ENCODE measurements around the gene ATXN2.

The ATXN2 gene

DNA sequence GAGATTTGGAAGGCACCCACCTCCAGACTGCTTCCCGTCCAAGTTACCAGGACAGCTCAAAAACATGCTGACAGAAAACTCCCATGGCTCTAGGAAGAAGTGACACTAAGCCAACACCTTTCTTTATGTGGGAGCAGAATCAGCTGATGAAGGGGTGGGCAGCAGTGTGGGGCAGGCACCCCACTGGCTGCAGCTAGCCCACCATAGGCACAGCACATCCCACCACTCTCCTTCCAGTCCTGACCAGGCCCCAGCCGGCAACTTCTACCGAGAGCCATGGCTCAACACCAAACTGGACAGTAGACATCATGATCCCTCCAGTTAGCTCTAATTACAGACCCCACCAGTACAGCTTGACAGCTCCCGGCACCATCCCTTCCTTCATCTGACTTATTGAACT is 148.4 kb downstream of the ATXN2 start:
- no peak for DNase-seq

DNA sequence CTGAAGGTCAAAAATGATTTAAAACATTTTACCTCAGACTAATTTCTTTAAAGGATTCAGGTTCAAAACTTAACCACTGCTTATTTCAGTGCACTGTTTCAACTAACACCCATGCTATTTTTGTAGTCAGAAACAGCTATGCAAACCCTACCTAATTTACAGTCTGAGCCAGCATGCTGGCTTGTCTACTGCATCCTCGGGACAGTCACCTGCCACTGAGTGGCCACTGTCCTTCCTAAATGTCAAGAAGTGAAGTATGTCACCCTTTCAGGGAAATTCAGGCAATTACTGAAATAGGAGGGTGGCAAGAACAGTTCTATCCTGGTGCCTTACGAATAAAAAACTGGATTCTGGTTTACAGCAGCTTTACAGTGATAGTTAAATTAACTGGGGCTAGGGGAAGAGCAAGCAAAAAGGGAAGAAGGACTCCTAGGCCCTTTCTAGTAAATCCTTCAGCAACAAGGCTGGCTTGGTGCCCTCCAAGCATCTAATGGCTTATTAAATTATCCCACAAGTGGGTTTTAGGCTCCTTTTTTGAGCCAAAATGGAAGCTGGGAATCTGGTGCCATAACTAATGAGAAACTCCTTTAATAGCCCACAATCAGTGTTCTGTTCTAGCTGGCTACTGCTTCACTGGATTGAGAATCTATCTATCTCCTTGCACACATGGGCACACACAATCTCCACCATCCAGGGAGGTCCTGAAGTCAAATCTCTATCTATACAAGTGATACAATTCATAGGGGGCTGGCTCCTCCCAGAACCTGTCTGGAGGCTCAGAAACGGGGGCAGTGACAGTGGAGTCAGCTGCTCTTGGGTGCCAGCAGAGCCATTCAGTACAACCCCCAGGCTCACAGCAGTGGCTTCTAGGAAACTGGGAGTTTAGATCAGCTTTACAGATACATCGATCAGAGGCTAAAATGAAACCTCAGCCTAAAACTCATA is 150.0 kb downstream of the ATXN2 start:
- DNase-seq = no peak

DNA sequence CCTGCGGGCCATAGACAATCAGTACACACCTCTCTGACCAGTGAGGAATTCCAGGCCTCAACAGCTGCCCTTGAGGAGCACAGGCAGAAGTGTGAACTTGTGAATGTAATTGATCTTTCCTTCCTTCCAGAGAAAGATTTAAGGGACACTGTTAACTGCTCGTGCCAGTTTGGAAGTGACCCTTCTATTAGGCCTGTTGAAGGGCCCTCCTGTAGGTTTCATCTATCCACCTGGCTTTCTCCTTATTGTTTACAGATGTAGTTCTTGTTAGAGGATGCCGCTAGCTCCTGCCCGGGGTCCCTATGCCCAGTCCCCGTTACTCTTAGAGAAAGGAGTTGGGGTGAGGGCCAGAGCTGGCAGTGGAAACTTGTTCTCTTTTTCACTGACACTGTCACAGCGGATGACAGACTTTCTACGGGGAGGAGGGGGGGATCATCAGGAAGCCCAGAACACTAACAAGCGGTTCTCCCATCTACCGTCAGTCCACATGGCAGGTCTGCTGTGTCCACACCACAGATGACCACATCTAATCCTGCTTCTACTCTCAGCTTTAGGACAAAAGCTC is 150.8 kb downstream of the ATXN2 start:
- DNase-seq = no peak

DNA sequence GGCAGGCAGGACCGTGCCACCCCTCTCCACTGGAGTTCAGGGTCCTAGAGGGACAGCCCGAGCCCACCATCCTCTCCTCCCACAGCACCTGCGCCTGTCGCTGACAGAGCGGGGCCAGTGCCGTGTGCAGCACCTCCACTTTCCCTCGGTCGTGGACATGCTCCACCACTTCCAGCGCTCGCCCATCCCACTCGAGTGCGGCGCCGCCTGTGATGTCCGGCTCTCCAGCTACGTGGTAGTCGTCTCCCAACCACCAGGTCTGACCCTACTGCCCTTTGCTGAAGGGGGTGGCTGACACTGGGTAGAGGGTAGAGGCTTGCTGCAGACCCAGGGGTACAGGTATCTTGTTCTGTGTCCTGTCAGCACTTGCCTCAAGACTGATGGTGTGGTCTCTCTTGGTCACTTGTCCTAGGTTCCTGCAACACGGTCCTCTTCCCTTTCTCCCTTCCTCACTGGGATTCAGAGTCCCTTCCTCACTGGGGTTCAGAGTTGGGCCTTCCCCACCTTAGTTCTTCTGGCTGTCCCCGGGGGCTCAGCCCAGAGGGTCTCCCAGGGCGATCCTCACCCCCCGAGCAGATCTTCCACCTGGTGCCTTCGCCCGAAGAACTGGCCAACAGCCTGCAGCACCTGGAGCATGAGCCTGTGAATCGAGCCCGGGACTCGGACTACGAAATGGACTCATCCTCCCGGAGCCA is 151.4 kb downstream of the ATXN2 start:
- DNase-seq = no peak

DNA sequence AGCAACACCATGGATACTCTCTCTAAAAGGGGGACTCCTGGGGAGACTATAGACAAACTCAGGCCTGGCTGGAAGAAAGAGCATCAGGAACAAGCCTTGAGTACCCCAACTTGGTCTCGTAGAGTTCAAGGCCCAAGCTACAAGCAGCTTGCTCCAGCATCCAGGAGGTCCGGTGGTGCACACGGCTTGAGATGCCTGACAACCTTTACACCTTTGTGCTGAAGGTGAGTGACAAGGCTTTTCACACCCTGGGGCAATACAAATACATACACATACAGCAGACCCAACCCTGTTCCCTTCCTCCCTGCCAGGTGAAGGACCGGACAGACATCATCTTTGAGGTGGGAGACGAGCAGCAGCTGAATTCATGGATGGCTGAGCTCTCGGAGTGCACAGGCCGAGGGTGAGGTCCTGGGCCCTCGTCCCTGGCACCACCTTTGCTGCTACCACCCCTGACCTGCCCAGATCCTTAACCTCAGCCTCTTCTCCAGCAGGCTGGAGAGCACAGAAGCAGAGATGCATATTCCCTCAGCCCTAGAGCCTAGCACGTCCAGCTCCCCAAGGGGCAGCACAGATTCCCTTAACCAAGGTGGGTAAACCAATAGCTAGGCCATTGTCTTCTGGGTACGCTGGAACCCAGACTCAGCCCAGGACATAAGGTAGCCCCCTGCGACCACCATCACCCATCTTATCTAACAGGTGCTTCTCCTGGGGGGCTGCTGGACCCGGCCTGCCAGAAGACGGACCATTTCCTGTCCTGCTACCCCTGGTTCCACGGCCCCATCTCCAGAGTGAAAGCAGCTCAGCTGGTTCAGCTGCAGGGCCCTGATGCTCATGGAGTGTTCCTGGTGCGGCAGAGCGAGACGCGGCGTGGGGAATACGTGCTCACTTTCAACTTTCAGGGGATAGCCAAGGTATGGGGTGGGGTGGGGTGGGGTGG is 152.2 kb downstream of the ATXN2 start:
- no peak for DNase-seq

DNA sequence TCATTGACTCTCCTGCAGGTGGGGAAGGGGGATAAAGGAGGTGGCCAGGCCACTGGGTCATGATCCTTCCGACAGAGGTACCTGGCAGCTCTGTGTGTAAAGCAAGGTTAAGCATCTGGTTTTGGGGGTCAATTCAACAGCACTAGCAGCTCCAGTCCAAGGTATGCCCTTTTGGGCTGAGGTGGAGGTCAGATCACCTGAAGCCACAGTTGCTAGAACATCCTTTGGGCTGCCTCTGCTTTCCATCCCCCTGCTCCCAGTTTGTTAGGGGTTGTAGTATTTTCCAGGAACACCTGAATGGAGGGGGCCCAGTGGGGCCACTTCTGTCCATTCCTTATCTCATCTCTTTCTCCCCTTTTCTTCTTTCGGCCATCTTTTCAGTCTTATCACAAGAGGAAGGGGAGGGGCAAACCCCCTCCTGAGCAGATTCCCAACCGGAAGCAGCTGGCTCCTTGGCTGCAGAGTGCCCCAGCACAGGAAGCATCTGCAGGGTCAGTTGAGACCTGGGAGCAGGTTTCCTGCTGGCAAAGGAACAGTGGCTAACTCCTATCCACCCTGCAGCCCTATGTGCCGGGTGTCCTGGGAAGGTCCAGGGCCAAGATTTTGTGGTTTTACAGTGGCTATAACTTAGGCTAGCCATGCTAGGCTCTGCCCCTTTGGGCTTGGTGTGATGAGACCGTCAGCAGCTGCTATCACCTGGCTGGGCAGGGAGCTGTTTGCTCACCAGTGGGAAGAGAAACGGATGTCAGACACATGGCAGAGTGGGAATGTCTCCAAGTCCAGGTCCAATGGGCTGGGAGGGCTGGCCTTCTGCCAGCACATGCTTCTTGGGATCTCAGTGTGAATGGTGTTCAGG is 153.2 kb downstream of the ATXN2 start:
- no peak for DNase-seq

DNA sequence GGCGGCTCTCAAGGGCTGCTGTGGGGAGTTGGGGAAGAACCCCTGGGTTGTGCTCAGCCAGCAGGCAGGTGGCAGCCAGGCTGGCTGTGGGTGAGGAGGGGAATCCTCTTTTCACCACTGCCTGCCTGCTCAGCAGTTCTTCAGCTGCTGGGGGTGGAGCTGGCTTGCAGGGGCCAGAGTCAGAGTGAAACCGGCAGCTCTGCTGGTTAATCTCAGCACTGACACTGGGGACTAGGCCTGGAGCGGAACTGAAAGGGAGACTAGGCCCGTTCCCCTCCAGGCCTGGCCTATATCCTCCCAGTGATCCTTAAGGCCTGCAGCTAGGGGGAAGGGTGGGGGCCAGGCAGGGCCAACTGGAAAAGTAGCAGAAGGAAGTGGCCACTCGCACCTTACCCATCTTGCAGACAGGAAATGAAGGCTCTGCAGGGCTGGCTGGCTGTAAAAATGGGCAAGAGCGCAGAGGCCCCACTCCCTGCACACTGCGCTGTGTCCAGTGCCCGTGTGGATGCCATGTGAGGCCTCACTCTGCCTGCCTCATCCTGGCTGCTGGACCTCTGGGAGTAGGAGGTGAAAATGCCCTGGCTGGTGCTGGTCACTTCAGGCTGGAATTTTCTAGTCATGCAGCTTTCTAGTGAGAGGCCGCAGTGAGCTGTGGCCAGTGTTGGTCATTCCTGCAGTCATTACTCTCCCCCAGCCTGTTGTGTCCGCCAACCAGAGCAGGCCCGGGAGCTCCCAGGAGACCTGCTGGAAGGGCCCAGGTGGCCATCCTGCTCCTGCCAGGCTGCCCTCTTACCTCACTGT is 154.0 kb downstream of the ATXN2 start:
- DNase-seq = peak; percentile 50

DNA sequence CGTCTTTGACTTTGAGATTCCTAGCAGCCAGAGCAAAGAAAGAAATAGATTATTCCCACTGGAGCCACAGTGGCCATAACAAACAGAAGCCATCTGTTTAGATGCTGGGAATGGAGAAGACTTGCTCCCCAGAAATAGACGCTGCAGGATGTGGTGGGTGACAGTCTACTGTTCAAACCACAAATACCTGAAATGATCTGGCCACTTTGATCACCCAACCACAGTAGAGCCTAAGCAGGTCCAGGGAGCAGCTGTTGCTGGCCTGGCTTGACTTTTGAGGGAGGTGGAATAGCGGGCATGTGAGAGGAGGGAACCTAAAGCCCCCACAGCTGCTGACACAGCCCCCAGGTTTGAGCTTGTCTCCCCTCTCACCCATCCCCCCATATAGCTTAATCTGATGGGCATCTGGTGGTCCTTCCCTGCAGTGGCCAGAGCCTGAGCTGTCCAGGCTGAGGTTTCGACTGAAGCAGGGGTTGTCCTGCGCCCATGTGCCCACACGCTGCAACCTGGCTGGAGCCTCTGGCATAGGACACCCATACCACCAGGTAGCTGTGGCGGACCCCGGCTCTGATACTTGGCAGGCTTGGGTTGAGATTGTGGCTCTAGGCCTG is 154.7 kb downstream of the ATXN2 start:
- no peak for DNase-seq

DNA sequence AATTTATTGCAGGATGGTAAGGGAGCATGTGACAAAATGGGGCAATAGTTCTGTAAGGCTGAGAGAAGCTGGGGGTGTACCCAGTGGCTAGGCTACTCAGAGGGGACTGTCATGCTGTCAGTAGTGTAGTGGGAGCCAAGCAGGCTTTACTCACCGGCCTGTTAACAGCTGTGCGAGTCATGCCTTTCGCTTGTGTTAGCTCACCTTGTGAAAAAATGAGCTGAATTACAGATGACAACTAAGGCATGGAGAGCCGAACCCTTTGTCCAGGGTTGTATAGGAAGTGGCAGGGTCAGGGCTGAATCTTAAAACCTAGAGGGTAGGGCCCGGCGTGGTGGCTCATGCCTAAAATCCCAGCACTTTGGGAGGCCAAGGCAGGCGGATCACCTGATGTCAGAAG is 155.5 kb downstream of the ATXN2 start:
- no peak for DNase-seq

DNA sequence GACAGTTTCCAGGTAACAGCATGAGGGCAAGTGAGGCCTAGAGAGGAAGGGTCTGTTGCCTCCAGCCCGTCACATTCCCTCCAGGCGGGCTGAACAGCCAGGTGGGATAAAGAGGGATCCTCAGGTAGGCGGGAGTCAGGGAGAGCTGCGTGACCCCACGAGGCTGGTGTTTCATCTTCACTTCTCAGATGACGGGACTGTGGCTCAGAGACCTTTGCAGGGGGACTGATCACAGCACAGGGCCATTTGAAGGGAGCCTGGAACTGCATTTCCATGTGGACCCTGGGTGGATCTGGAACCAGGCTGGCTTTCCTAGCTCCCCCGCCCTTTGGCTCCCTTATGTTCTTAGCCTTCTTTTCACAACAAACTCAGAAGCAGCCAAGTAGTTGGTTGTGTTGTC is 156.0 kb downstream of the ATXN2 start:
- DNase-seq = no peak

DNA sequence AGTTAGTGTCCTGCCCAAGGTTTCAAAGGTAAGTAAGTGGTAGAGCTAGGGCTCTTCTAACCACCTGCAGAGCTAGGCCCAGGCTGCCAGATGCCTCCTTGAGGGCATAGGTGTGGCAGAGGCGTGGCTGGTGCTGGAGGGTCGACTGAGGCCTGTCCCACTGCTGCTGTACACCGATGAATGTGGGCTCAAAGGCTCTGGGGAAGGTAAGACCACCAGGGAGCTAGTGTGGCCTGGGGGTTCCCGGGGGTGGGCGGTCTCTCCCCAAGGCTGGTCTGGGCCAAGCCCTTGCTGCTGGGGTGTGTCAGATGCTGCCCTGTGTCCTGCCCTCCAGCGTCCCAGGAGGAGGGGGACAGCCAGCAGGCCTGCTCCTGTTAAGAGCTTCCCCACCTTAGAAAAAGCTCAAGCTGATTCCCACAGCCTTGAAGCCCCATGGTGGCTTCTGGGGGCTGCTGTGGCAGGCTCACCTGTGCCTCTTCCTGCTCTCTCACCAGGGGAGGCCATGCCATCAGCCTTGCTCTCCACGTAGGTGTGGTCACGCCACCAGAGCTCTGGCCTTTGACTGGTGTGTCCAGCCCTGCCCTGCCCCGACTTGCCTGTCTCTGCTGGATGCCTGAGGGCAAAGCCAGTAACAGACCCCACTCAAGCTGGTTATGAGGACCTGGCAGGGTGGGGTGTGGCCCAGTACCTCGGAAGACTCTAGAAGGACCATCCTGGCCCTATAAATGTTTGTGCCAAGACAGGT is 156.6 kb downstream of the ATXN2 start:
- DNase-seq = no peak

DNA sequence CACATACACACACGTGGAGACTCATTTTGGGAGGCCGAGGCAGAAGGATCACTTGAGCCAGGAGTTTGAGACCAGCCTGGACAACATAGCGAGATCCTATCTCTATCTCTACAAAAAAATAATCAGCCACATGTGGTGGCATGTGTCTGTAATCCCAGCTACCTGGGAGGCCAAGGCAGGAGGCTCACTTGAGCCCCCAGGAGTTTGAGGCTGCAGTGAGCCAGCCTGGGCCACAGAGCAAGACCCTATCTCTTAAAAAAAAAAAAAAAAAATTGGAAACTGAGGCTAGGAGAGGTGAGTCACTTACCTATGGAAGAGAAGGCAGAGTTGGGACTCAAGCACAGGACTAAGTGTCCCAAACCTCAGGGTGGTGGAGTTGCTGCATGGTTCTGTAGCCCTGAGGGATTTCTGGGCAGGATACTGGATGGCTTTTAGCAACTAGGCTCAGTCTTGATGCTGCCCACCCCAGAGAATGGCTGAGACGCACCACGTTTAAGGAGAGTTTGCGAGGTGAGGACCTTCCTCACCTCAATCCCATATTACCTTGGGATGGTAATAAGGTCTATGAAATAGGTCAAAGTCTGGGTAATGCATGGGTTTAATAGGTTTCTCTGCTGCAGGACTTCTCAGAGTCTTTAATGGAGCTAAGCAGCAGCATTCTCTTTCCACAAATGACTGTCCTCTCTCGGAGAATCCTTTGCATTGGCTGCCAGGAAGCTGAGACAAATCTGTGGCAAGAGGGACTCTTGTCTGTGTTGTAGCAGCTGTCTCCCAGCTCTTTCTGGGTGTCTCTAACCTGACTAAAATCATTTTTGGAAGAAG is 157.8 kb downstream of the ATXN2 start:
- no peak for DNase-seq

DNA sequence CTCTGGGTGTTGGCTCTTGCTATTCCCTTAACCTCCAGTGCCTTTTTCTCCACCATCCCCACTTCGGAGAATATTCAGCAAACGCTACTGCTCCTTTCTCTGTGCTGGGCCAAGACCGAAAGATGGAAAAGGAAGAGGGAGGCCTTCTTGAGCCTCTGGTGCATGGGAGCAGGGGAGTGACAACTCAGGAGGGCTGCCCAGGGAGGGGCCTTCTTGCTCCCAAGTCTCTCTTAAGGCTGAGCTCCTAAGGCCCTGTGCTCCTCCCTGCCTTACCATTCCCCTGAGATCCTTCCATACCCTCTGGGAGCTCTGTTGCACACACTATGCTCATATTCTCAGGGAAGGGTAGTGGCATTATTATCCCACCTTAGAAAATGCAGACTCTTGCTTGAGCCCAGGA is 158.5 kb downstream of the ATXN2 start:
- DNase-seq = no peak

DNA sequence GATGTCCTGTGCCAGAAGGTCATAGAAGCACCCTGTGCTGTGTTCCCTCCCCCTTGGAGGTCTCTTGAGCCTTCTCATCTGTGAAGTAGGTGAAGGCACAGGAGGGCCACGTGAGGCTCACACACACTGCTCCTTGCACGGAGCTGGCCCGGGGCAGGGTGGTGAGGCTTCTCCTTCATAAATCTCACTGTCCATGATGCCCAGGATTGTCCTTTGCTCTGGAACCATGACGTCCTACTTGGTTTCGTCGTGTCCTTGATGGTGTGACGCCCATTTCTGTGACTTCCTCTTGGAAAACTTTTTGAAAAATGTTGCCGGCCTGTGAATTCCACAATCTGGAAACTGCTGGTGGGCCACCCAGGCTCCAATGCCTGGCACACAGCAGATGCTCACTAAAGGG is 159.0 kb downstream of the ATXN2 start:
- no peak for DNase-seq

DNA sequence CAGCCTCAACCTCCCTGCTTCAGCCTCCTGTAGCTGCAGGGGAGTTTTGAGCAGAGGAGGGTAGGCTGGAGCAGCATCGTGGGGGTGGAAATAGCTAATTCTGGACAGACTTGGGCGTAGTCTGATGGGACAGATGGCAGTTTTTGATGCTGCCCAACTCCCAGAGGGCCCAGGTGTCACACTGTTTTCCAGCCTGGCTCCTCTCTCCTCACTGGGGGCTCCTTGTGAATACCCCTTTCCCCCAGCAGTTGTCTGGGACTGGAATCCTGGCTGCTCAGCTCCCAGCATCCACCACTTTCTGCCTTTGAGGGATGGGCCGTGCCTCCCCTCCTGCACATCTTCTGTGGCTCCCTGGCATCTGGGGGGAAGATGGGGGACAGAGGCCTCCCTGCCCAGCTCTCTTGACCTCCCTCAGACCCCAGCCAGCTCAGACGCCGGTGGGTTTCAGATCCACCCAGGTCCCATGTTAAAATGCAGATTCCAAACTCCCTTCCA is 159.4 kb downstream of the ATXN2 start:
- DNase-seq = no peak

DNA sequence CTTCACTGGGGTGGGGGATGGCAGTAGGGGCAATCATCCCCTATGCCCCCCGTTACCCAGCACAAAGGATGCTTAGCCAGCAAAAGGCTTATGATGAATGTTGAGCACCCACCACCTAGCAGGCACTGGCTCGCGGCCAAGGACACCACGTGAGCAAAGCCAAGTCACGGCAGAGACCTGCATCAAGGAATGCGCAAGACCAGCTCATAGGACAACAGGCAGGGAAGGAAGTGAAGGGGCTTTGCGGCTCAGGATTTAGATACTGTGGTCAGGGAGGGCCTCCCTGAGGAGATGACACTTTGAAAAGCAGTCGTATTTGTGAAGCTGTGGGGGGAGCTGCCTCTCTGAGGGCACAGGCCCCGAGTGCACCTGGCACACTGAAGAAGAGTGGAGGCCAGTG is 160.6 kb downstream of the ATXN2 start:
- DNase-seq = no peak

DNA sequence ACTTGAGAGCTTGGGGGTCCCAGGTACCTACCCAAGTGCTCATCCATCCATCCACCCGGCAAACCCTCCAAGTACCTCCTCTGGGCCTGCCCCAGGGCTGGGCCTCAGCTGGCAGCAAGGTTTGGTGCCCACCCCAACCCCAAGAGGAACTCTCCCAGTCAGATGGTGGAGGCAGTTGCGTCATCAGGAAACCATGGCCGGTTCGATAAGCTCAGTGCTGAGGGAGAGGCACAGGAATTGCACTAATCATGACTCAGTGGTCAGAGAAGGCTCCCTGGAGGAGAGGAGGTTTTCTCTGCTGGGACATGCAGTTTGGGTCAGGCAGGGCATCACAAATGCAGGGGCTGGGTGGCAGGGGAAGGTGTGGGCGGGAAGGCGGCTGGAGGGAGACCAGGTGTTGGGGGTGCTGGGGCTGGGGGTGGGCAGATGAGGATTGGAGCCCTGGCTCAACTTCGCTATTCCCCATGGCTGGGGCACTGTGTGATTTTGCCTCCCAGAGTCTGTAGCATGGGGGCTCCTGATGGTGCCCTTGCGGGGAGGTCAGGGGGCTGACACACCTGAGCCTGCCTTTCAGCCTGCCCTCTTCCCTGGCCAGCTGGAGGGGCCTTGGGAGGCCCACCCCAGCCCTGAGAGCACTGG is 161.2 kb downstream of the ATXN2 start:
- DNase-seq = no peak

DNA sequence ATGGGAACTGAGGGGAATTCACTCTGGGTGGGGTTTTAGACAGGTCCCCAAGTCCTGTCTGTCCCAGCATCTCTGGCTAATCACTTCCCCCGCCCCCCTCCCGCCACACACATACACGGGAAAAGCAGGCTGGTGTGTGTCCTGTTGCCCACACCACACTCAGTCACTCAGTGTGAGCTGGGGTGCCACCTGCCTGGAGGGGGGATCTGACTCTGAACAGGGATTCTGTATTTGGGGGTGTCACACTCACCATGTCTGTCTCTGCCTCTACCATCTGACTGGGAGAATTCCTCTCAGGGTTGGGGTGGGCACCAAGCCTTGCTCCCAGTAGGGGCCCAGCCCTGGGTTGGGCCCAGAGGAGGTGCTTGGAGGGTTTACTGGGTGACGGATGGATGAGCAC is 162.3 kb downstream of the ATXN2 start:
- no peak for DNase-seq
